HG03039 (cell line): ENCODE data around the gene AVL9.

Source experiments
- ATAC-seq: cut with Tn5 transposase; IDR thresholded peaks from one replicate; pipeline ENCODE4 v1.9.1; 2021; ENCODE audit warnings: mild to moderate bottlenecking, moderate library complexity; ENCODE audit not compliant: unreplicated experiment

Gene AVL9

GRCh38 chr7:32532716-32533115 lies 37.4 kb downstream of the AVL9 start:
- no peak for ATAC-seq

DNA sequence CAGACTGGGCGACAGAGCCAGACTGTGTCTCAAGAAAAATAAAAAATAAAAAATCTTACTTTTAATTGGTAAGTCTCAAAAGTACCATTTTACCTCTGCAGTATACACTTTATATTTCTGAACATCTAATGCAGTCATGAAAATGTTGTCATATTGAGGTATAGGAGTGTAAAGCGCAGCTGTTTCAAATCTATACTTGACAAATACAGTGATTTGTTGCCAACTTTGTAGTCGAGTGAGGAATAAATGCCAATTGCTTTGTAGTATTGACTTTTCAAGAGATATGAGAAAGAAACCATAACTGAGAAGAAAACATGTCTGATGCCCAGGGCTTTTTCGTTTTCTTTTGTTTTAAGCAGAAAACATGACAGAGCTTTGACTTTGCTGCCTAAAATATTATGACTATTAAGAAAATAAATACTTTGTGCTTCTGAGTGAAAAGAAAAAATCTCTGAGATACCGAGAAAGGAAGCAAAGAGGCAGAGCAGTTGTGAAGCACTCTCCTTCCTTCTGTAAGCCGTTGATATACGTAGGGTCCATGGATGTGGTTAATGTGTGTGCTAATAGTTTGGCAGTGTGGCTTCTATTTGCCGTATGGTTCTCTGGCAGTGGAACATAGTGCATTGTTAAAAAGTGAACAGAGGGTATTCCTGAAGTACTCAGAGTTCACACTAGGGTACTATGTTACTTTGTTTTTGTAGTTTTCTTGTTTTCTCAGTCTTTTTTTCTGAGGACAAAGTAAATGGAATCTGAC lies 38.2 kb downstream of the AVL9 start:
- ATAC-seq = no peak

DNA sequence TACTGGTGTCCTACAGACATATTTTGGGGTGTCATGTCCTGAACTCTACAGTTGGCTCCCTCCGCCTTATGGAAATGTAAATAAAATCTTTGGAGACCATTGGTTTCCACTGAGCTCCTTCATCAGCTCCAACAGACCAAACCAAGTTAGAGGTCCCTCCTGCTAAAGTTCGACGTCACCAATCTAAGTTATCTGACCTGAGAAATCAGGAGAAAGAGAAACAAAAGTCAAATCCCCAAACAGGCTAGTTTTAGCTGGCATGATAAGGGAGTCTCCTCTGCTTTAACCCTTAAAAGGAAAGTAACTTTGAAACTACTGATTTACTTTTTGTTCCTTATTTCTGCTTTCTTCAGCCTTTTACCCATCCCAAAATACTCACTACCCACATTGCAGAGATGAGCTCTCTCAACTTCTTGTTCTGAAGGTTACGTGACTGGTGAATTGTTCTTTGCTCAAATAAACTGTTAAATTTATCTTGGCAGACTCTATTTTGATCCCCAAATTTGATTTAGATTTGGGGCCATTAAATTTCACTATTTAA lies 39.9 kb downstream of the AVL9 start:
- ATAC-seq = no peak

- ATAC-seq = no peak
Measured at GRCh38 chr7:32536016-32536415, 40.7 kb downstream of the AVL9 start.

DNA sequence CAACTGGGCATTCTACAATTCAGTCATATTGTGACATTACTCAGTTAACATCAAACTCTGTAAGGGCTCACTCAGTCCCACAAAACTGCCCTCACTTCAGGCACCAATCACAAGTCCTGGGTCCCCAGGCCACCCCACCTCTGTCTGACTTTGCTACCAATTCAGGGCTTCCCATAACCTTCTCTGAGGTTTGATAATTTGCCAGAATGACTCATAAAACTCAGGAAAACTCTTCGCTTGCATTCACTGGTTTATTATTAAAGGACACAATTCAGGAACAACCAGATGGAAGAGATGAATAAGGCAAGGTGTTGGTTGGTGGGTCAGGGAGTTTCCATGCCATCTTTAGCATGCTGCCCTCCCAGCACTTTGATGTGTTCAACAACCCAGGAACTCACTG lies 41.3 kb downstream of the AVL9 start:
- no peak for ATAC-seq

GRCh38 chr7:32537760-32538159 lies 42.5 kb downstream of the AVL9 start:
- no peak for ATAC-seq

- no peak for ATAC-seq
Measured at GRCh38 chr7:32539366-32539765, 44.1 kb downstream of the AVL9 start.

- ATAC-seq = no peak
Measured at GRCh38 chr7:32539919-32540531, 44.7 kb downstream of the AVL9 start.

- no peak for ATAC-seq
Measured at GRCh38 chr7:32542595-32542994, 47.3 kb downstream of the AVL9 start.

GRCh38 chr7:32559480-32559879 lies 64.2 kb downstream of the AVL9 start:
- no peak for ATAC-seq

- no peak for ATAC-seq
Measured at GRCh38 chr7:32560075-32560474, 64.8 kb downstream of the AVL9 start.

GRCh38 chr7:32561613-32562012 lies 66.3 kb downstream of the AVL9 start:
- no peak for ATAC-seq

- no peak for ATAC-seq
Measured at GRCh38 chr7:32564542-32564941, 69.3 kb downstream of the AVL9 start.

GRCh38 chr7:32569388-32570289 lies 74.3 kb downstream of the AVL9 start:
- ATAC-seq = no peak

GRCh38 chr7:32573110-32573687 lies 77.9 kb downstream of the AVL9 start:
- ATAC-seq = no peak

DNA sequence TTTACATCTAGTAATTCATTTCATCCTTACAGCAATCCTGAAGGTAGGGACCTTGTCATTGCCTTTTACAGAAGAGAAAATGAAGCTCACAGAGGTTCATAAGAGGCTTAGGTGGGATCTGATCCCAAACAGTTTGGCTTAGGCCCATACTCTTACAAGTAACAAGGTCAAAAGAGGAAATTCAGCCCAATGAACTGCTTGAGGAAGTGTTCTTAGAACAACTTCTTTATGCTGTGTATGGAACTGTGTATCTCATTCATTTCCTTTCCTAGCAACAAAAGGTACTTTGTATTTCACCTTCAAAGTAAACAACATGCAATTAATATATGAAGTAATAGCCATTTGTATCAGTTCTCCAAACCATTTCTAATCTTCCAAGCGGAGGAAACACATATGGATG lies 79.3 kb downstream of the AVL9 start:
- ATAC-seq = no peak

DNA sequence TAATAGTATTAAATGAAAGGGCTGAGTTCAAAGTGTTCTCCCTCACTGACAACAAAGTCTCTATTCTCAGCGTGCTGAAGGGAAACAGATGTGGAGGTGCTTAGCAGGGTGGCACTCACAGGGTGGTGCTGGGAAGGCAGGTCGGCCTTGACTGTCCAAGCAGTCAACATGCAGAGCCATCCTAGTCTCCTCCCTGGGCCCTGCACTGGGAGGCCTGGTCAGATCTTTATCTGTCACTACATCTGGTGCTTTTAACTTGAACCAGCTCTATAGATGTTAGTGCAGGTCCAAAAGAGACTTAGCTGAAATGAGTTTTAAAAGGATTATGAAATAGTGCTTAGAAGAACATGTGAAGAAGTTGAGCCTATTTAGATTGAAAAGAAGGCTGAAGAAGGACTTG lies 82.1 kb downstream of the AVL9 start:
- ATAC-seq = no peak

GRCh38 chr7:32579776-32580175 lies 84.5 kb downstream of the AVL9 start:
- no peak for ATAC-seq

DNA sequence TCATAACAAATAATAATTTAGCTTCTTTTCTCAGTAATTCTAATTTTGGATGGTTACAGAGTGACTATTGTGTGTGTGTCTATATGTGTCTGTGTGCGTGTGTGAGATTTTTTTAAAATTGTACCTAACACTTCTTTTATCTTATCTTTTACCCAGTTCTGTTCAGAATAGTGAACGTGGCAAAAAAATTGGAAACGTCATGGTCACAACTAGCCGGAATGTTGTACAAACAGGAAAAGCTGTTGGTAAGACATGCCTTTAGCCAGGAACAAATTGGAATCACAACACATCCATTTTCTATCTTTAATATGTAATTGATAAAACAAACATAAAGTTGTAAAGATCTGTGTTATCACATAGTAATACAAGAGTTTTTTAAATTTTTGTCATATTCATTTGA lies 85.4 kb downstream of the AVL9 start:
- no peak for ATAC-seq

DNA sequence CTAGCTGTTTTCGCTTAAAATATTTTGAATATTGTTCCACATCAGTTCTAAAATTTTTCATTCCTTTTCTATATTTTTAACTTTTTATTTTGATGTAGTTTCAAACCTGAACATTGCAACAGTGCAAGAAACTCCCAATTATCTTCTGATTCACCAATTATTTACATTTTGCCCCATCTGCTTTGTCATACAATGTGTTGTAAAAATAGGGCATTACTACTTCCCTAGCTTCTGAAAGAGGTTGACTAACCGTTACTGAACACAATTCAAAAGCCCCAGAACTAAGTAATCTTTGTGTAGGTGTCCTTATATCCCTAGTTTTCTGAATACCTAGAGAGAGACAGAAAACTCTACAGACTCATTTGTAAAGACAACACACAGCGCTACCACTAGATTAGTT lies 86.7 kb downstream of the AVL9 start:
- ATAC-seq = no peak

DNA sequence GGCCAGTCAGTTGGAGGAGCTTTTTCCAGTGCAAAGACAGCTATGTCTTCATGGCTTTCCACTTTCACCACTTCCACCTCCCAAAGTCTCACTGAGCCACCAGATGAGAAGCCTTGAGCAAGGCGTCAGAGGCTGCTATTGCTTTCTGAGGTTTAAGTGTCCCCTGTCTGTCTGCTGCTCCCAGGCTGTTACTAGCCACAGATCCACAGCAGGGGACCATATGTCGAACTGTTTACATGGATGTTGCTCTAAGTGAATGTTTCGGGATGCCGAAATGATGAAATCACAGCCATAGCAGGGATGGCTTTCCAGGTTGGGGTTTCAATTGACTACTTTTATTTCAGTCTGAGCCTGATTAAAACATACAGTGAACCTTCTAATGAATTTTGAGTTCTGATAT lies 88.5 kb downstream of the AVL9 start:
- ATAC-seq = no peak
